H1 (cell line): ENCODE data around the gene LIPE. TPM values are rescaled to one million over a fixed set of nuclear protein-coding genes. Genes with fewer than 3 reads are reported as not detected.

Experiments used
- CBX5 ChIP-seq: fragments of 300-800, 300-1000 bp; sonication (generic); IDR thresholded peaks from 2 replicates; pipeline ENCODE4 v1.7.1; 2016; ENCODE audit warnings: antibody characterized with exemption, low read length, low read depth
- E2F6 ChIP-seq: IDR thresholded peaks from 2 replicates; pipeline ENCODE4 v1.6.1; 2012; ENCODE audit warnings: inconsistent platforms
- HDAC2 ChIP-seq, 2 experiments: fragments of 300-600 bp in 1 of 2; sonication (generic) in 1 of 2; IDR thresholded peaks; 2 replicates each; pipeline ENCODE4 v1.6.1; 2011 to 2012; ENCODE audit warnings: low read depth in 2 of 2, low read length in 2 of 2, mild to moderate bottlenecking in 2 of 2, moderate library complexity in 2 of 2, borderline replicate concordance in 1 of 2, inconsistent platforms in 1 of 2
- RXRA ChIP-seq: IDR thresholded peaks from 2 replicates; pipeline ENCODE4 v1.6.1; 2011; ENCODE audit warnings: low read depth, mild to moderate bottlenecking, low read length, moderate library complexity; ENCODE audit not compliant: insufficient read depth
- SP2 ChIP-seq: IDR thresholded peaks from 2 replicates; pipeline ENCODE4 v1.6.1; 2012; ENCODE audit warnings: mild to moderate bottlenecking, low read length, inconsistent platforms
- TAF7 ChIP-seq: optimal IDR thresholded peaks from 2 replicates; pipeline ENCODE3; 2011; ENCODE audit warnings: low read depth, mild to moderate bottlenecking, inconsistent platforms, low read length, moderate library complexity, borderline replicate concordance
- polyA plus RNA-seq, 7 experiments: library from polyadenylated mRNA; depleted of rRNA in 3 of 7; stranded (reverse) in 5 of 7; unstranded in 2 of 7; fragments of >200 nt in 5 of 7; fragments of 200-250 nt in 2 of 7; gene quantifications; 1 replicate in 5 of 7; 2 replicates in 1 of 7; 4 replicates in 1 of 7; pipeline versions ENCODE4 v1.2.1 to v1.2.3, GENCODE V29; 2011 to 2013; ENCODE audit warnings: missing spikeins in 2 of 7, mixed read lengths in 2 of 7
- total RNA-seq: library from RNA; stranded (reverse); fragmentation: NEBNext Ultra II Directional; extraction: Animal tissue kit (Norgen Biotek cat#: 25700); gene quantifications from 2 replicates; pipeline ENCODE4 v1.2.1, GENCODE V29; 2021

The LIPE gene
- total and polyA plus RNA-seq, 2 of the 8 experiments (the other 6 are each of a cell fraction or from before 2014, with no cell fraction given): 8.7 to 15.9 TPM

- TF ChIP-seq SP2: no peak
- TF ChIP-seq RXRA: no peak
- no peak for TF ChIP-seq TAF7
- TF ChIP-seq E2F6: no peak
- TF ChIP-seq CBX5: no peak
- TF ChIP-seq HDAC2 (IDR thresholded peaks at IDR 0.05; ENCODE audit: borderline replicate concordance in 1 of 2, low read depth in 2 of 2, low read length in 2 of 2): no peak
These were observed 71.3 kb downstream of the LIPE start (continued) for GRCh38 chr19:42355896-42356295.
